PC-9 (cell line): ENCODE data around the gene GPR137B.

Source experiments
- CTCF ChIP-seq: fragments of 200-600 bp; sonication (generic); conservative IDR thresholded peaks from 2 replicates; pipeline ENCODE4 v1.6.1; 2017; ENCODE audit warnings: mixed run types, antibody characterized with exemption, mild to moderate bottlenecking, moderate library complexity
- EZH2 ChIP-seq: fragments of 200-600 bp; sonication (generic); IDR thresholded peaks from 2 replicates; pipeline ENCODE4 v1.8.0; 2017; ENCODE audit warnings: antibody characterized with exemption, low read depth

- no peak for TF ChIP-seq CTCF
- no peak for TF ChIP-seq EZH2
These were observed 40.8 kb upstream of the GPR137B start for GRCh38 chr1:236101233-236102200.
